ENCODE measurements around the gene IL23R.

DNA sequence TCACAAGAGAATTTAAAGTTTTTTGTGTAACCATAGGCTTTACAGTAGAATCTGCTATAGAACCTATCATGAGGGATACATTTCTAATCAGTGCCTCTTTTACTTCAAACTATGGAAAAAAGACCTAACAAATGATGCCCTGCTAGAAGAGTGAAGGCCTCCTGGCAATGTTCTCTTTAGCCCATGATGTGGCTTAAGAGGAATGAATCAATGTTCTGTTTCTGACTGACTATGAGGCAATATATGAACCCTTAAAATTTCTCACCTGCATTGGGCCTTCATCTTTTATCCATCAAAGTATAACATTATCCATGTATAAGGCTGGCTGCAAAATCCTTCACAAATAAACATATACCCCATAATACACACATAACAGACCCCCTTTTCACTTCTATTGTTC is 75.8 kb downstream of the IL23R start:
- TF ChIP-seq, protein P1, sequence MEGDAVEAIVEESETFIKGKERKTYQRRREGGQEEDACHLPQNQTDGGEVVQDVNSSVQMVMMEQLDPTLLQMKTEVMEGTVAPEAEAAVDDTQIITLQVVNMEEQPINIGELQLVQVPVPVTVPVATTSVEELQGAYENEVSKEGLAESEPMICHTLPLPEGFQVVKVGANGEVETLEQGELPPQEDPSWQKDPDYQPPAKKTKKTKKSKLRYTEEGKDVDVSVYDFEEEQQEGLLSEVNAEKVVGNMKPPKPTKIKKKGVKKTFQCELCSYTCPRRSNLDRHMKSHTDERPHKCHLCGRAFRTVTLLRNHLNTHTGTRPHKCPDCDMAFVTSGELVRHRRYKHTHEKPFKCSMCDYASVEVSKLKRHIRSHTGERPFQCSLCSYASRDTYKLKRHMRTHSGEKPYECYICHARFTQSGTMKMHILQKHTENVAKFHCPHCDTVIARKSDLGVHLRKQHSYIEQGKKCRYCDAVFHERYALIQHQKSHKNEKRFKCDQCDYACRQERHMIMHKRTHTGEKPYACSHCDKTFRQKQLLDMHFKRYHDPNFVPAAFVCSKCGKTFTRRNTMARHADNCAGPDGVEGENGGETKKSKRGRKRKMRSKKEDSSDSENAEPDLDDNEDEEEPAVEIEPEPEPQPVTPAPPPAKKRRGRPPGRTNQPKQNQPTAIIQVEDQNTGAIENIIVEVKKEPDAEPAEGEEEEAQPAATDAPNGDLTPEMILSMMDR (IDR thresholded peaks at IDR 0.05; ENCODE audit: low read depth, low read length), result no peak
- TF ChIP-seq EZH2phosphoT487 (IDR thresholded peaks at IDR 0.05; ENCODE audit: low read depth), result no peak

Data from OCI-LY3 (cell line).